Retina (tissue), 1 donor: ENCODE results near the gene CPAMD8.

Experiments used
- DNase-seq: peaks from one replicate; pipeline ENCODE4 v3.0.0-alpha.2; 2016

The CPAMD8 gene

GRCh38 chr19:16869331-16869972, 157.2 kb downstream of the CPAMD8 start:
- DNase-seq = no peak

DNA sequence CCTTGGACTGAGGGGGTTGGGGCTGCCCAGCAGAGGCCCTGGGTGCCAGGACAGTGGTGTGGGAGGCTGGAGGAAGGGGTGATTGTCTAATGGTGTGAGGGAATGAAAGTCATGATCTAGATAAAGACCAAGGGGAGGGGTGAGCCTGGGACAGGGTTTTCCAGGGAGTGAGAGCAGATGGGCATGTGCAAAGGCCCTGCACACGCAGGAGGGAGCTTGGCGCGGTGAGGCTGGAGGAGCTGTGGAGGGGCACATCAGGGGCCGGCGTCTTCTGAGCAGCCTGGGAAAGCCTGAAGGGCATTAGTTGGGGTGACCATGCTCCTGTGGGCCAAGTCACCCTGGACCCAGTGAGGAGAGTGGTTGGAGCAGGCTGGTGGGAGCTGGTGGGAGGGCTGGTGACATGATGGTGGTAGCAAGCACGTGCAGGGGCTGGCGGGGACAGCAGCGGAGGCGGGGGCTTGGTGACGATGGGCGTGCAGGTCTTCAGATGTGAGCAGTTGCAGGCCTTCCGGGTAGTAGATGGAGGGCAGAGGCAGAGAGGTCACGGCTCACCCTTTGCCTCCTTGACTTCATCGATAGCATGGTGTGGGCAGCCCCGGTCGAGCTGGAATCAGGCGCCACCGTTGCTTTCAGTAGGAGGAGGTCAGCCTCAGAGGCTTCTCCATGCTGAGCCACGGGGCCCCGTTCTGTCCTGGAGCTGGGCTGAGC, 158.0 kb downstream of the CPAMD8 start:
- no peak for DNase-seq

GRCh38 chr19:16867211-16867610, 159.4 kb downstream of the CPAMD8 start:
- DNase-seq = no peak

DNA sequence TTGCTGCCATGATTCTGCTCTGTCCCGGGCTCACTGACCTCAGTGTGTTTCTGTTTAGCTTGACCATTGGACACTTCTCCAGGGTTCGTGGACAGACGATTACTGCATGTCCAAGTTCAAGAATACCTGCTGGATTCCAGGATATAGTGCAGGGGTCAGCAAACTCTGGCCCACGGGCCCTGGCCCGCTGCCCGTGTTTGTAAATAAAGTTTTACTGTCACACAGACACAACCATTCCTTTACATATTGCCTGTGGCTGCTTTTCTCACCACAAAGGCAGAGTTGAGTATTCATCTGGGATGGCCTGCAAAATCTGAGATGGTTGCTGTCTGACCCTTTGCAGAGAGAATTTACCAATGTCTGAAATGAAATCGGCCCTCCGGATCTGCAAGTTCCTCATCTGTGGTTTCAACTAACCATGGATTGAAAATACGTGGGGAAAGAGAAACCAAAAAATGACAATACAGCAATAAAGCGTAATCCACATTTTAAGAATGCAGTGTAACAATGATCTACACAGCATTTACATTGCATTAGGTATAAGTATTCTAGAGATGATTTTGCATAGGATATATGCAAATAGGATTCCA, 163.7 kb downstream of the CPAMD8 start:
- no peak for DNase-seq

DNA sequence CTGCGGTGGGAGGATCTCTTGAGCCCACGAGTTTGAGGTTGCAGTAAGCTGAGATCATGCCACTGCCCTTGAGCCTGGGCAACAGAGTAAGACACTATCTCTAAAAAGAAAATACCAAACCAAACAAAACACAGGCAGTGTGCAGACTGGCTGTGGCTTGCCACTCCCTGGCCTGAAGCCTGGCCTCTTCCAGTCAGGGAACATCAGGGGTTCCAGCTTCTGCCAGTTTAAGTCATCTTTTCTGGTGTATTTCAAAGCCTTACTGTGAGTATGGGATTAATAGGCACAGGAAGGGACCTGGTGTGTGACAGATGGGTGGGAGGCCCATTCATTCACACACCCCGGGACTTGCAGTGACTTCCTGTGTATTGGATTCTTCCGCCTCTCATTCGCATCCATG, 164.8 kb downstream of the CPAMD8 start:
- DNase-seq = no peak

- DNase-seq = no peak
Observed at GRCh38 chr19:16861011-16861410, 165.6 kb downstream of the CPAMD8 start.

- DNase-seq = no peak
Observed at GRCh38 chr19:16860118-16860517, 166.5 kb downstream of the CPAMD8 start.

GRCh38 chr19:16859626-16860025, 167.0 kb downstream of the CPAMD8 start:
- no peak for DNase-seq

- DNase-seq = no peak
Observed at GRCh38 chr19:16856091-16856490, 170.5 kb downstream of the CPAMD8 start.

DNA sequence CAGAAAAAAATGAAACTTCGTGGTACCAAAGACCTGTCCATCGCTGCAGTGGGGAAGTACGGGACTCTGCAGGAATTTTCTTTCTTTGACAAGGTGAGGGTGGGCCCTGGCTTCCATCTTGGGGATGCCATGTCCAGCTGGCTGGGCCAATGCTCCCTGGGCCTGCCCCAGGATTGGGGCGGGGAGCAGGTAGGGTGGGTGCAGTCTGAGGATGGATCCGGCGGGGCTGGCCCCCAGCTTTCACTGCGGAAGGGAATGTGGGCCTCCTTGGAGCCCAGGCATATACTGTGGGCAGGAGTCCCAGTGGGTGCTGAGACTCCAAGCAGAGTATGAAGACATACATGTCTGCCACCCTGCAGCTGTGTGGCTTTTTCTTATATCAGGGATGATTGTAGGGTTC, 173.5 kb downstream of the CPAMD8 start:
- DNase-seq = no peak

DNA sequence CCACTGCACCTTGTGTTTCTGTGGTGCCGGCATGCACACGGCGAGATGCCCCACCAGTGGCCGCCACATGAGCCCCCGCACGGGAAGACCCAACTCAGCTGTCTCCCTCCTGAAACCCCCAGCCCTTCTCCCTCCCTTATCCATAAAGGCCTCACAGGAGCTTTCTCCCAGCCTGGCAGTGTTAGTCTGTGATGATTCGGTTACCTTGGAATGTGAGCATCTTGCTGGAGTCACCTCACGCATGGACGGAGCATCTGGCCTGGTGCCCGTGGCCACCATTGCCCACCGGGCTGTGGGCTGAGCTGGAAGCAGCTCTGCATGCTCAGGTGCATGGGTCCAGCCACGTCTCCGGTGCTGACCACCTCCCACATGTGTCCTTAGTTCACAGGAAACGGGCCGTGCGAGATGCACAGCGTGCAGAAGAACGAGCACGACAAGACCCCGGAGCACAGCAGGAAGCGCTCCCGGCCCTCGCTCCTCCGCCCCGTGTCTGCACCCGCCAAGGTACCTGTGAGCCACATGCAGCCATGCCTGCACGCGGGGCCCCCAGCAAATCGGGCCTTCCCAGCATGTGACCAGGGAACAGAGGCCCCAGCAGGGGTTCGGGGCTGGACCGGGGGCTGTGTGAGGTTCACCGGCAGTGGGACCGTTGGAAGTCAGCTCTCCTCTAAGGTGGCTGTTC, 175.4 kb downstream of the CPAMD8 start:
- DNase-seq = no peak

DNA sequence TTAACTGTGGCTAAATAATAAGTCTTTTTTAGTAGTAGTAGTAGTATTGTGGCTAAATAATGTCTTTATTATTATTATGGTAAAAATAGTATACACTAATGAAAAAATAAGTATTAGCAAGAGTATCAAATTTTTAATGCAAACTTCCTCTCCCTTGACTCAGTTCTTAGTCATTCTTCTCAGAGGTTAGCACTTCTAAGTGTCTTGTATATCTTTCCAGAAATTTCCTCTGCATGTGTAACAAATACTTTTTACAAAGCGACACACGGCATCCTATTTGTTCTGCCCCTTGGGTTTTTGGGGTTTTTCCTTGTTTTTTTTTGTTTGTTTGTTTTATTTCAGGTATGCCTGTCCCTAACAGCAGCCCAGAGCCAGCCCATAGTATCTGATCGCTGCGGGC, 176.5 kb downstream of the CPAMD8 start:
- no peak for DNase-seq

DNA sequence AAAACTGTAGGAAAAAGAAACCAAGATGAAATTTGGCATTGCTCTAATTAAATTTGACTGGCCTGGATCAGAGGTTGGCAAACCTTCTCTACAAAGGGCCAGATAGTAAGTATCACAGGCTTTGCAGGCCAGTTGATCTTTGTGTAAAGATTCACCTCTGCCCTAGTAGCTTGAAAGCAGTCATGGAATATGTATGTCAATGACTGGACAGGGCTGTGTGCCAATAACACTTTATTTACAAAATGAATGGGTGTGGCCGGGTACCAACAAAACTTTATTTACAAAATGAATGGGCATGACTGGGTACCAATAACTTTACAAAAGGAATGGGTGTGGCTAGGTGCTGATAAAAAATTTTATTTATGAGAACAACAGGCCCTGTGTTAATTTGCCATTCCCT, 177.4 kb downstream of the CPAMD8 start:
- DNase-seq = no peak

- DNase-seq = no peak
Observed at GRCh38 chr19:16847430-16847829, 179.2 kb downstream of the CPAMD8 start.

- DNase-seq = no peak
Observed at GRCh38 chr19:16846901-16847300, 179.7 kb downstream of the CPAMD8 start.
